NCI-H774 (cell line): ENCODE results near the gene TJP2.
A peak's percentile ranks its signal among the peaks of the same experiment; 100 is the strongest.

ENCODE experiments used
- DNase-seq: peaks from one replicate; lab custom pipeline; 2025; lab: John Stamatoyannopoulos, UW

TJP2 gene

DNA sequence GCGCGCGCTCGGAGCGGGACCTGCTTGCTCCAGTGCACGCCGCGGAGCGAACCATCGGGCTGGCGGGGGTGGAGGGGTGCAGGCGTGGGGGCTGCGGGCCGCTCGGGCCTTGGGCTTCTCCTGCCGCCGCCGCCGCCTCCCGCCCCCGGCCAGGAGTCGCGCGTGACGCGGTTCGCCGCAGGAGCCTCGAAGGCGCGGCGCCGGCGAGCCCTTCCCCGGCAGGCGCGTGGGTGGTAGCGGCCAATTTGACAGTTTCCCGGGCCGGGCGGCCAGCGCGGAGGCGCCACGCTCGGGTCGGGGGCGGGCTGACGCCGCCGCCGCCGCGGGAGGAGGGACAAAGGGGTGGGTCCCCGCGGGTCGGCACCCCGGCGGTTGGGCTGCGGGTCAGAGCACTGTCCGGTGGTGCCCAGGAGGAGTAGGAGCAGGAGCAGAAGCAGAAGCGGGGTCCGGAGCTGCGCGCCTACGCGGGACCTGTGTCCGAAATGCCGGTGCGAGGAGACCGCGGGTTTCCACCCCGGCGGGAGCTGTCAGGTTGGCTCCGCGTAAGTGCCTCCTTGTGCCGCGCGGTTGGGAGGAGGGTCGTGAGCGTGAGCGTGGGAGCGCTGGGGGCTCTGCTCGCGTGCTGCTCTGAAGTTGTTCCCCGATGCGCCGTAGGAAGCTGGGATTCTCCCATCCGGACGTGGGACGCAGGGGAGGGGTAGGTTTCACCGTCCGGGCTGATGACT, at the start of gene TJP2:
TJP2 (plus strand) TSS at position 387 of the 725 bp plus-strand sequence; CDS start at position 483, 96 bp downstream.
- DNase-seq = no peak

DNA sequence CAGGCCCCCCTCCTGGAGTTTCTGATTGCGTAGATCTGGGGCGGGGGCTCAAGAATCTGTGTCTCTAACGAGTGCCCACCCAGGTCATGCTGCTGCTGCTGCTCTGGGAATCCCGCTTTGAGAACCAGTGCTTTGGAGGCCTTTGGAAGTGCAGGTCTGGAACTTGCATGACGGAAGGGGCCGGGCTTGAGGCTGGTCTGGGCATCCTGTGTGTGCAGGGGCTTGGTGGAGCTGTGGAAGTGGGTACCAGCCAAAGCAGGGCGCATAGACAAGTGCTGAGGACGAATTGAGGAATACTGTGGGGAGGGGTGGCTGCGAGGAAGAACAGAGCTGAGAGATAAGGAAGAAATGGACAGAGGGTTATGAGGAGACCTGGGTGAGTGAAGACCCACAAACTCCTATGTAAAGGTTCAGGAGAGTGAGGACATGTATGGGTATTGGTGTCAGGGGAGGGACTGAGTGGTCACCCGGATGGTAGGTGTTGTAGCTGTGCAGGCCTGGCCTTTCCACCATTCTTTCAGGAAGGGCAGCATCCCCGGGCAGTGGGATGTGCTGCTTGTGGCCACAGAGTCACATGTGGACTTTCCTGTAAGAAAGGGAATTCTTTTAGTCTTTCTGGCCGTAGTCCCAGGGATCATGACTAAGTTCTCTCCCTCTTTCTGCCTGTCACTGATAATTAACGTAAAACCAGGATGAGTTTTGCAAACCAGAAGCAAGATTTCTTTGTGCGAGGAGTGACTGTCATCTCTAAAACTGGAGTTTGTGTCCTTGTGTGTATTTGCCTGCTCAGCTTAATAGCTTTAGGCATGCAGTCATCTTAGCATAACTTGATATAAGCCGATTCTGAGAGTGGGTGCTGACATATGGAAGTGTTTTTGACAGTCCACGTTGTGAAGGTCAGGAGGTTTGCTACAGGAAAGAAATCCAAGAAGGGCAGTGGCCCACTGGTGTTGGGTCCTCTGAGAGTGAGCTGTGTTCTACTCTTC, 43.3 kb upstream of the TJP2 start:
- no peak for DNase-seq

DNA sequence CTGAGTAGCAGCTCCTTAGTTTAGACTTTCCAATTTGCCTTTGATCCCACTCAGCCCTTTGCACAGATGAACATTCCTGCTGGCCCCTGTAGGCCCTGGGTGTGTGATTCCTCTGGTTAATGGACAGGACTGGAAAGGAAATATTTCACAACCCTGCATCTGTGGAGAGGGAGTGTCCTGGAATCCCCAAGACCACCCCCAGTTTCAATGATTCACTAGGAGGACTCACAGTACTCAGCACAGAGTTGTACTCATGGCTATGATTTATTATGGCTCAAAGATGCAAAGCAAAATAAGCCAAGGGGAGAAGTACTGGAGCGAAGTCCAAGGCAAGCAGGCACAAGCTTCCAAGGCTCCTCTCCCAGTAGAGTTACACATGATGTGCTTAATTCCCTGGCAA, 42.4 kb upstream of the TJP2 start:
- no peak for DNase-seq

DNA sequence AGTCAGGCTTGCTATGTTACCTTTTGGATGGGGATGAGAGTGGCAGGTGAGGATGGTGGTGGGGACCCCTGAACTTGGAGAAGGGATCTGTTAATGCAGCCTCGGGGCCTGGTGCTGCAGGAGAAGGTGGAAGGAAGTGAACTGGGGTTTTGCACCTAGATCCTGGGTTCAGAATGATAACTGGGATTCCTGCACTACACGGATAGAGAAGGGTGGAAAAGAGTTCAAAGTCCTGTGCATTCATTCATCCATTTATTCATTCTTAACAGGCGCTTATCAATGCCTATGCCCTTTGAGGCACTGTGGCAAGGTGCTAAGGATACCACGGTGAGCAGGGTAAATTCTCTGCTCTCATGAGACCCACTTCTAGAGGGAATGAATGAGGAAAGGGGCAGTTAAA, 41.7 kb upstream of the TJP2 start:
- no peak for DNase-seq

DNA sequence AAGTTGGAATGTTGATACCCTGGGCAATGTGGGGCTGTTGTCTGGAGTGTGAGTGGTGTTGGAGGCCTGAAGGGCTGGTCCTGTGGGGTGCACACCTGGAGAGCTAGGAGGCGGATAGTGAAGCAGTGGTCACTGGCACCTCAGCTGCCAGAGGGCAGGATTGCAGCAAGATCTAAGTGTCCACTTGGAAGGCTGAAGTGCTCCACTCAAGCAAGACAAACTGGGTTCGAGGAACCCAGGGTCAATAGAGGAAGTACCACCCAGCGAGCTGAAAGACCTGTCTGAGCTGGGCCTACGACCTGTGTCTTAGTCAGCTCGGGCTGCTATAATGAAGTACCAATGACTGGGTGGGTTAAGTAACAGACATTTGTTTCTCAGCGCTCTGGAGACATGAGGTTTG, 39.7 kb upstream of the TJP2 start:
- no peak for DNase-seq

DNA sequence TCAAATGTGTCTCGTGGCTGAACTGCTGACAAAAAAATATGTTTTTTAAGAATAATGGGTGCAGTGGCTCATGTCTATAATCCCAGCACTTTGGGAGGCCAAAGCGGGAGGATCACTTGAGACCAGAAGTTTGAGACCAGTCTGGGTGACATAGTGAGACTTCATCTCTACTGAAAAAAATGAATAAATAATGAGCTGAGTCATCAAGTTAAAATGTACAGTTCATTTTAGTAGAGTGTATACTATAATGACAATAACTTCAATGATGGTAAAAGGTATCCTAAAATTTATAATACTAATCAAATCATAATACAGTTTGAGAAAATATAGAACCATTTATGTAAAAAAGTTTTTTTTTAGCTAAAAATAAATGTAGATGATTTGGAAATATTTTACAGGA, 37.9 kb upstream of the TJP2 start:
- no peak for DNase-seq

DNA sequence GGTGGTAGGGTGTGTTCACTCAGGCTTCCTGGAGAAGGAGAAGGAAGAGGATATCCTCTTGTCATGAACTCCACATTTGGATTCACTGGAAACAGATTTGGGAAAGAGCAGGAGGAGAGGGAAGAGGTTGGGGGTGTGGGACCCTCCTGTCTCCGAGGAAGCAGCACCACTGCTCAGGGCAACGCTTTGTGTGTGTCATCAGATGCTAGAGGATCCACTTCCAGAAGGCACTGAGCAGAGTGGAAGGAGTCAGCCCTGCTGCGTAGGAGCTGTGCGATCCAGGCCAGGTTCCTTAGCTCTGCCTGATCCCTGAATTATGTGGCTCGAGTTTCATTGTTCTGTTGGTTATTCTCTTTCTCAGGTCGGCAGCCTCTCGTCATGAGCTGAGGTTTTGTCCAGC, 37.3 kb upstream of the TJP2 start:
- DNase-seq = no peak

DNA sequence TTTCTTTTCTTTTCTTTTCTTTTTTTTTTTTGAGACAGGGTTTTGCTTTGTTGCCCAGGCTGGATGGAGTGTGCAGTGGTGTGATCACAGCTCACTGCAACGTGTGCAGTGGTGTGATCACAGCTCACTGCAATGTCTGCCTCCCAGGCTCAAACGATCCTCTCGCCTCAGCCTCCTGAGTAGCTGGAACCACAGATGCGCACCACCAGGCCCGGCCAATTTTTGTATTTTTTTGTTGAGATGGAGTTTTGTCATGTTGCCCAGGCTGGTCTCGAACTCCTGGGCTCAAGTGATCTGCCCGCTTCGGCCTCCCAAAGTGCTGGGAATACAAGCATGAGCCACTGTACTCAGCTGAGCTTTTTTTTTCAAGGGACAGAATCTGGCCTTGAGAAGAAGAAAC, 36.8 kb upstream of the TJP2 start:
- DNase-seq = no peak

DNA sequence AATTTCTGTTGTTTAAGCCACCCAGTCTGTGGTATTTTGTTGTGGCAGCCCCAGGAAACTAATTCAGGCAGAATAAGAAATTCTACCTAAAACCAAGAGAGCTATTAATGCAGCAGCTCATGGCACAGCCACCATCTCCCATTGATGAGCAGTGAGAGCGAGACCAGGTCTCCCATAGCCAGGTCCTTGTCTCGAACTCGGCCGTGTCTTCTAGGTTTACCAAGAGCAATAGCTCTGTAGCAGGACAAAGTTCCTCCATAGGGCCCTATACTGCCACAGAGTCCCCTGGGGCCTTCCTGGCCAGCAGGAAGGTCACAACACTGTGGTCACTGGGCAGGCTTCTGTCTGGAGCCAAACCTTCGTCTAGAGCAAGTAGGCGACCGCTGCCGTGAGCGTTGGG, 34.5 kb upstream of the TJP2 start:
- DNase-seq = no peak

DNA sequence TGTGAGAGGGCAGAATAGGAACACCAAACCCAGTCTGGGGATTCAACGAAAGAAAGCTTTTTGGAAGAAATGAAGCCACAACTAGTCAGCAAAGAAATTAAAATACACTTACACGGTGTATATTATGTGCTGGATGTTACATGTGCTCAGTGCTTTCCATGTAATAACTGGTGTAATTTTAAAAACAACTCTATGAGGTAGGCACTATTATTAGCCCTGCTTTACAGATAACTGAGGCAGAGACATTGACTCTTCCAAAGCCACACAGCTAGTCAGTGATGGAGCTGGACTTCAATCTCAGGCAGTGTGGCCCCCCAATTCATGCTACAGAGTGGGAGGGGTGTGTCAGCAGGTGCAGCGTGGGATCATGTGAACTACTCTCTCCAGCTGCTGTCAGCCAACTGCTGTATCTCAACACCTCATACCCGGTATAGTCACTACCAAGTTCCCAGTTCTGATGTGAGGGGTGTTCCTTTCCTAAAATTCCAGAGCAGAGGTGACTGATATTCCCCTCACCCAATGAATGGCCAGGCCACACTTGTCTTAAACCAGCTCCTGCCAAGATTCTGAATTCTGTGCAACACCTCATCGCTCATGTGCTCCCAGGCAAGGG, 33.8 kb upstream of the TJP2 start:
- DNase-seq = no peak

DNA sequence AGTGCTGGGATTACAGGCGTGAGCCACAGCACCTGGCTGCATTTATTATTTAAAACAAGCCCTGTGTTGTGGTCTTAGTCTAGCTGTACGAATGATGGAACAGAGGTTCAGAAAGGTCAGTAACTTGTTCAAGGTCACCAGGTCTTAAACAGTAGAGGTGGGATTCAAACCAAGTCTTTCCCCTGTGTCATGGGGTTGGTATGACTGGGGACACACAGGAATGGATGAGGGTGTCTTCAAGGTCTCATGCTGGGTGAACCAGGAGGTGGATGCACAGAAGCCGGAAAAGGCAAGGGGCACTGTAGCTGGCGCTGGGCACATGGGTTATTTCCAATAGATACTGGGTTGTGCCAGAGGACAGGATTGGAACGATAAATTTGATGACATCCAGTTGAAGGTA, 32.2 kb upstream of the TJP2 start:
- DNase-seq = no peak

DNA sequence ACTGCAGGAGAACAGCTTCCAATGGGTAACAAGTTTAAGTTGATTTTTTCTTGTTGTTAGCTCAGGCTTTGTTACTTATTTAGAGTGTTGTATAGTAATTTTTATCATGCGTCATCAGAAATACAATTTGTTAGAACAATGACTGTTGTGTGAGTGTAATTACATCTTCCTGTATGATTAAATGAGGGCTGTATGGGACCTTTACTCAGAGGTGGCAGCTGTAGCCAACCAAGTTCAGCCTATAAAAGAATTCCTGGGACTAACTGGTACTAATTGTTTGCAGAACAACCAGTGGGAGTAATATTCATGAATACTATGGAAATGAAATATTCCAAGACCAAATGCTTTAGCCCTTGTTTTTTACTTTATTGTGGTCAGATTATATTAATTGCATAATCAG, 30.8 kb upstream of the TJP2 start:
- no peak for DNase-seq

DNA sequence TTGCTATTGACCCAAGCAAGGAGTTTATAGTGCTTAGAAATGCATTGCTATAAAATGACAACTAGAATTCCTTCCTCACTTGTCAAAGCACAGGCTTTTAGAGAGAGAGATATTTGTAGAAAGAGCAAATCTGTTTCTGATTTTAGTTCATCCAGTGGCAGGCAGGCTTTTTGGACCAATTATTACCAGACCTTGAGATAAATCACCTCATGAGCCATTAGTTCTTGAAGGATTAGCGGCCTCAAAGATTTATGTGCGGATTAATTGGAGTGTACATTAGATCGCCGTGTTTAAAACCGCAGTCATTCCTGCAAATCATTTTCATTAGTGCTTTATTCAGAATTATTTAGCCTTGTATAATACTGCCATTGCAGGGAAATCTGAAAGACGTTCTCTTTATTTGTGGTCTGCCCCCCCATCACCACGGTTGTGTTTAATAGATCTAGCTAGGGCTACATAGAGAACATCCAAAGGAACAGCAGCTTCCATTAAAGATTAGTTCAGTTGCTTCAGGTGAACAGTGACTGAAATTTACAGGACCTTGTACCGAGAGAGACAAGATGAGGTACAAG, 28.8 kb upstream of the TJP2 start:
- DNase-seq = no peak

DNA sequence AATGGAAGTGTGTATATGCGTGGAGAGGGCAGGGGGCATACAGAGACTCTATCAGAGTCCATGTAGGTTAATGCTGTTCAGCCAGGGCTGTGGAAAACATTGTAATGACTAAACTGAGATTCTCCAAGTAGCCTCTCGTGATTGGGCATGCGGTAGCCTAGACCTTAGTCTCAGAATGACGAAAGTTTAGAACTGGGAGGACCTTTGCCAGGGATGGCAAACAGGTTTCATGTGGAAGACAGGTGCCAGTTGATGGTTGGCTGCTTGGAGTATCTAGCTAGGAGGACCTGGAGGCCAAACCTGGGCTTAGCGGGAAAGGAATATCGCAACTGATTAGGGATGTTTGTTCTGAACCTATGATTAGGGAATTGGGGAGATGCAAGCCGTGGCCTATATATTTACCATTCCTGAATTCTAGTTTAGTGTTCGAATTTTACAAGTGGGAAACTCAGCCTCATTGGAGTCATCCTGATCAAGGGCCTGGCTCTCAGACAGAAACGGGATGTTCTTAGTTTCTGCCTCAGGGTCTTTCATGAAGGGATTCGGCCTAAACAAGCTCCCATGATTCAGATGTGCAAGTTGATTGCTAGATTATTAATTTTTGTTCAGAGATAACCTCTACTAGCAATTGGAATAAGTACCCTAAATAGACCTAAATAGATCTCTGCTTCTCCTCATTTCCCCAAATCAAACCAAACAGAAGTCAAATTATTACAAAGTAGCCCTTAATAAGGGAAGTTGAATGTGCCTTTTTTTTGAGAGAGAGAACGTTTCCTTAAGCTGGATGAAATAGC, 26.8 kb upstream of the TJP2 start:
- no peak for DNase-seq

DNA sequence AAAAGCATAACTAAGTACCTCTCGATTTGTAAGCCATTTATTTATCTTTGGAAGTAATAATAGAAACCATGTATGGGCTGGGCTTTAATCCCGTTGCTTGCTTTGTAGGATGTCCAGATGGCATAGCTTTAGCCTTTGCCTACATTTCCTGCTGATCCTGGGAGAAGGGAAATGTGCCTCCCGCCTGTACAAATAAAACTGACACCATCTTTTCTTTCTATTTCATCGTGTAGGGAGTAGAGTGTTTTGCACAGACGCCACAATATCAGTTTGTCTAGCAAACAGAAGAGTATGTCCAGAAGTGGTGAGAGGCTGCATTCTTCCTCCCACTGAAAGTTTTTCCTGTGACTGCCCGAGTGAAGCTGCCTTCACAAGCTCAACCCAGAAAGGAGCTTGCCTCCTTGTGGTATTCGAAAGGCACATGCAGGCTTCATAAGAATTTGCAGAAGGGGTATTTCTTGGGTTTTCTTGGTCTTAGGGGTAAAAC, 24.7 kb upstream of the TJP2 start:
- DNase-seq = peak; percentile 31

DNA sequence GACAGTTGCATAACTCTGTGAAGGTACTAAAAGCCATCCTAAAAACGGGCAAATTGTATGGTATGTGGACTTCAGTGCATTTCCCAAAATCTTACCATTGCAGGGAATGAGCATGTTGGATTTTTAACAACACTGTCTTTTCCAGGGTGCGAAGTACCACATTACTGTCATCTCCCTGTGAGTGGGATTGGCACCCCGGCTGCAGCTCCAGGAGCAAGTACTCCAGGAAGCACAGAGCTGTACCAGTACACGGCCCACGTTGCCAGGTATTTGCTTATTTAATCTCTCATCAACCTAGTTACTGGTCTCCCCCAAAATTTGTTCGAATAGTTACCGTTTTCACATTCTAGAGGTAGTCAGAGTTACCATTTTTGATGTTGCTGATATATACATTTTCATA, 22.6 kb upstream of the TJP2 start:
- DNase-seq = no peak

DNA sequence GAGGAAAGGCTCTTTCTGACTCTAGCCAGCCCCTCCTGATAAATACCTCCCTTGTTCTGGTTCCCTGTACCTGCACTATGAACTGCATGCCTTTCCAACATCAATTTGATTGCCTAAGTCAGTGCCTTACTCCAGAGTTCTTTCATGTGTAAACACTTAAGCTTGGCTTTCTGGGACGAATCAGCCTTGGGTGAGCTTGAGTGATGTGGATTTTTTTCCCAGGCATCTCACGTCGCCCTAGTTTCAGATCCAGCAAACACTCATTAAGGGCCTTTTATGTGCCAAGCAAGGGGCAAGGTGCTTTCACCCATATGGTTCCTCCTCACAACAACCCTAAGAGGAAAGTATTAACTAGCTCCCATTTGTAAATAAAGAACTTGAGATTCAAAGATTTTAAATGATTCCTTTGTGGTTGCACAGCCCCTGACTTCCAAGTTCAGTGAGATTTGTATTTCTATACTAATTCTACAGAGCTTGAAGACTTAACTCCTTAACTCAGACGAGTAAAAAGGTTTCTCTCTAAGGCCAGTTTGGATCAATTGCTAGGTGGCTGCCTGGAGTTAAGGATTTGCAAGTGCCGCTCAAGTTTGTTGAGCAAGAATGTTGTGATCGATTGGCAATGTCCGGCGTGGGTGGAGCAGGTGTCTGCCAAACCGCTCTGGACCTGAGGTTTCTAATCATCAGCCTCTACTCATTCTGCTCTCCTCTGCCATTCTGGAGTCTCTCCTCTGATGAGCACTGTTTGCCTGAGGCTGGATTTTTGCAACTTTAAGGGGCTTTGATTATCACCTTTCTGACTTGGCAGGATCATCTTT, 20.2 kb upstream of the TJP2 start:
- no peak for DNase-seq

DNA sequence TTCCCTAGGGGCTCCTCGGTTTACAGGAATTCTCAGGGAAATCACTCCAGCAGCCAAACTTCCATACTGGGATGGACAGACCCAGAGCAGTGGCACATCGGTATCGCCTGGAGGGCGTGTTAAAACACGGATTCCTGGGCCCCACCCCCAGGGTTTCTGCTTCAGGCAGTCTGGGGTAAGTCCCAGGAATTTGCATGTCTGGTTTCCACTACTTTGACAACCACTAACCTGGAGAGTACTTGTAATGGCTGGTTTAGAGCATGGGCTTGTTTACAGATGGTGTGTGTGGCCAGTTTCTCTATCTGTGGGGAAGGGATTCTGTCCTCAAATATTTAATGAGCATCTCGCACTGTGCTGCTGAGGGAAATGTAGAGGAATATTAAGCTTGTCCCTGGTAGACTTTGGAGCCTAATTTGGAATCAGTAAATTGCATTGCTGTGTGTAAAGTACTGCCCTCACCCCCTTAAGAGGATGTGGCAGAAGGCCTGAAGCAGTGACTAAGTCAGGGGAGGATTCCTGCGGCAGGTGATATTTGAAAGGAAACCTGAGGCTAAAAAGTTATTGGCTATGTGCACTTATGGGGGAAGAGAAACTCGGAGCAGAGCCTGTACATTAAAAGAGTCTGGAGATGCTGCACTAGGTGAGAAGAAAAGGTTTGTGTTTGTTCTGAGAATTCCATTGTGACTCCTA, 18.6 kb upstream of the TJP2 start:
- no peak for DNase-seq

DNA sequence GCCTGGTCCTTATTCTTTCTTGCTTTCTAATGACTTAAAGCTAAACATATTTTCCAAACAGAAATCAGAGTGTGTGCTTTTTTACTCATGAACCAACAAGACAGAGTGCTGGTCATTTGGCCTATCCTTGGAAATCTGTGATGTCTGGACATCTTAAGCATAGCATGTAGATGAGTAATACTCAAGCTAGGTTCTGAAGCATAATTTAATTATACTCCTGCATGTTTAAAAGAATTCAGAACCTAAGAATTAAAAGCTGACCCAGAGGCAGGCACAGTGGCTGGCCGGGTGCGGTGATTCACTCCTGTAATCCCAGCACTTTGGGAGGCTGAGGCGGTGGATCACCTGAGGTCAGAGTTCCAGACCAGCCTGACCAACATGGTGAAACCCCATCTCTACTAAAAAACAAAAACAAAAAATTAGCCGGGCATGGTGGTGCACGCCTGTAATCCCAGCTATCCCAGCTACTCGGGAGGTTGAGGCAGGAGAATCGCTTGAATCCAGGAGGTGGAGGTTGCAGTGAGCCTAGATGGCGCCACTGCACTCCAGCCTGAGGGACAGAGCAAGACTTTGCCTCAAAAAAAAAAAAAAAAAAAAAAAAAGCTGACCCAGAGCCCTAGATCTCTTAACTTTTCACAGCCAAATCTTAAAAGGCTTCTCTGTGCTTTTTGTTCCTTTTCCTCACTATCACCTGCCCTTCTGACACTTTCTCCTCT, 16.2 kb upstream of the TJP2 start:
- DNase-seq = no peak
